ENCODE measurements around the gene ACP1.

Gene ACP1

DNA sequence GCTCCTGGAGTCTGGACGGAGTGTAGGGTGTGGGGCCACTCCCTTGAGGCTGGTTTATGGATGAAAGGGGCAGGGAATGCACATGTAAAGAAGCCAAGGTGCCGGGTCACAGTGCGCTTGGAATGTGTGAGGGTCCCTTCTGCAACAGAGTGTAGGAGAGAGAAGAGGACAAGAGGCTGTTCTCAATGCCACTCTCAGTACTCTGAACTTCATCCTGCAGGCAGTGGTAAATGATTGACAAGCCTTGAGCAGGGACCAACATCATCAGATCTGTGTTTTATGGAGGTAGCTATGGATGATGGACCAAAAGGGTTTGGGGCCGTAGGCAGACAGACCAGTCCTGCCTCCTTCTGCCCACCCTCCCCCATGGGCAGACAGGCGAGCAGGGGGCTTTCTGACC, 30.3 kb downstream of the ACP1 start:
- no peak overlapping the region for H3K4ac ChIP-seq (ENCODE audit: low read depth, low read length)
- no peak overlapping the region for H3K18ac ChIP-seq (ENCODE audit: low read length)
- no peak overlapping the region for H3K27ac ChIP-seq (ENCODE audit: low read depth, low read length)
- no peak overlapping the region for H3K56ac ChIP-seq (ENCODE audit: low read length)
- H3K79me1 ChIP-seq (ENCODE audit: low read length): no peaks in the 10 kb centered on the region
- no peak overlapping the region for H3K4me3 ChIP-seq (ENCODE audit: low read length)
- H3K79me2 ChIP-seq (ENCODE audit: control insufficient read depth, insufficient read depth, low read length): no peaks in the 10 kb centered on the region
- no peaks in the 10 kb centered on the region for H3K4me1 ChIP-seq (ENCODE audit: control insufficient read depth, low read depth, low read length)
- H2BK15ac ChIP-seq (replicated peaks; ENCODE audit: low read depth): no peak overlapping the region
- no peak overlapping the region for H4K8ac ChIP-seq (ENCODE audit: low read depth, low read length)
- H3K36me3 ChIP-seq (ENCODE audit: control insufficient read depth, insufficient read depth, low read length): no peaks in the 10 kb centered on the region
- H2BK120ac ChIP-seq (ENCODE audit: low read depth, low read length): no peak overlapping the region
- H4K5ac ChIP-seq (ENCODE audit: low read length): no peak overlapping the region
- no CpG with 5 or more reads among the region's 5 CpGs for WGBS (ENCODE audit: extremely low coverage, insufficient coverage, low lambda C conversion rate)
- no peak overlapping the region for H3K23ac ChIP-seq (ENCODE audit: low read length)
- no peak for DNase-seq
- H3K27me3 ChIP-seq (ENCODE audit: insufficient read depth, low read length, poor library complexity): no peaks in the 10 kb centered on the region
- no peak overlapping the region for H3K9ac ChIP-seq (ENCODE audit: low read length)
- H2AK5ac ChIP-seq (ENCODE audit: low read length): no peak overlapping the region
- H2BK5ac ChIP-seq (ENCODE audit: low read length): no peak overlapping the region
- H3K4me2 ChIP-seq (ENCODE audit: low read length): no peak overlapping the region

- H3K18ac ChIP-seq (ENCODE audit: low read length): no peak overlapping the region
- DNase-seq: no peak
- H4K5ac ChIP-seq (ENCODE audit: low read length): no peak overlapping the region
- no peak overlapping the region for H3K4ac ChIP-seq (ENCODE audit: low read depth, low read length)
- no peak overlapping the region for H2BK5ac ChIP-seq (ENCODE audit: low read length)
- WGBS (ENCODE audit: extremely low coverage, insufficient coverage, low lambda C conversion rate): no CpG with 5 or more reads among the region's 3 CpGs
- H3K4me3 ChIP-seq (ENCODE audit: low read length): no peak overlapping the region
- no peak overlapping the region for H3K4me2 ChIP-seq (ENCODE audit: low read length)
- H3K79me1 ChIP-seq (ENCODE audit: low read length): no peaks in the 10 kb centered on the region
- H2AK5ac ChIP-seq (ENCODE audit: low read length): no peak overlapping the region
- no peaks in the 10 kb centered on the region for H3K27me3 ChIP-seq (ENCODE audit: insufficient read depth, low read length, poor library complexity)
- H4K8ac ChIP-seq (ENCODE audit: low read depth, low read length): no peak overlapping the region
- H2BK120ac ChIP-seq (ENCODE audit: low read depth, low read length): no peak overlapping the region
- H3K27ac ChIP-seq (ENCODE audit: low read depth, low read length): no peak overlapping the region
- no peak overlapping the region for H2BK15ac ChIP-seq (replicated peaks; ENCODE audit: low read depth)
- no peaks in the 10 kb centered on the region for H3K79me2 ChIP-seq (ENCODE audit: control insufficient read depth, insufficient read depth, low read length)
- no peak overlapping the region for H3K9ac ChIP-seq (ENCODE audit: low read length)
- H3K4me1 ChIP-seq (ENCODE audit: control insufficient read depth, low read depth, low read length): no peaks in the 10 kb centered on the region
- H3K56ac ChIP-seq (ENCODE audit: low read length): no peak overlapping the region
- H3K23ac ChIP-seq (ENCODE audit: low read length): no peak overlapping the region
- H3K36me3 ChIP-seq (ENCODE audit: control insufficient read depth, insufficient read depth, low read length): no peaks in the 10 kb centered on the region
Observed at GRCh38 chr2:296354-296753, 31.6 kb downstream of the ACP1 start.

- no peak for DNase-seq
- Histone ChIP-seq H3K36me3 (ENCODE audit: control insufficient read depth, insufficient read depth, low read length) (no peaks in the 10 kb centered on the region), H3K79me1 (ENCODE audit: low read length) (no peaks in the 10 kb centered on the region), H3K18ac (ENCODE audit: low read length) (no peak overlapping the region), H2BK120ac (ENCODE audit: low read depth, low read length) (no peak overlapping the region), H3K56ac (ENCODE audit: low read length) (no peak overlapping the region), H3K4me1 (ENCODE audit: control insufficient read depth, low read depth, low read length) (peaks cover 2% of the 10 kb centered on the region), H3K23ac (ENCODE audit: low read length) (no peak overlapping the region), H4K5ac (ENCODE audit: low read length) (no peak overlapping the region), H3K9ac (ENCODE audit: low read length) (no peak overlapping the region), H3K27me3 (ENCODE audit: insufficient read depth, low read length, poor library complexity) (no peaks in the 10 kb centered on the region), H2BK15ac (replicated peaks; ENCODE audit: low read depth) (no peak overlapping the region), H2AK5ac (ENCODE audit: low read length) (no peak overlapping the region), H3K79me2 (ENCODE audit: control insufficient read depth, insufficient read depth, low read length) (no peaks in the 10 kb centered on the region), H2BK5ac (ENCODE audit: low read length) (no peak overlapping the region), H3K4ac (ENCODE audit: low read depth, low read length) (no peak overlapping the region), H3K27ac (ENCODE audit: low read depth, low read length) (no peak overlapping the region), H3K4me2 (ENCODE audit: low read length) (no peak overlapping the region), H4K8ac (ENCODE audit: low read depth, low read length) (no peak overlapping the region), H3K4me3 (ENCODE audit: low read length) (no peak overlapping the region)
- WGBS (ENCODE audit: extremely low coverage, insufficient coverage, low lambda C conversion rate): no CpG with 5 or more reads among the region's 9 CpGs
Observed at GRCh38 chr2:305366-305765, 40.6 kb downstream of the ACP1 start.

- H2BK5ac ChIP-seq (ENCODE audit: low read length): no peak overlapping the region
- H3K36me3 ChIP-seq (ENCODE audit: control insufficient read depth, insufficient read depth, low read length): no peaks in the 10 kb centered on the region
- H4K5ac ChIP-seq (ENCODE audit: low read length): no peak overlapping the region
- H3K4me1 ChIP-seq (ENCODE audit: control insufficient read depth, low read depth, low read length): peaks cover 2% of the 10 kb centered on the region
- WGBS (ENCODE audit: extremely low coverage, insufficient coverage, low lambda C conversion rate): no CpG with 5 or more reads among the region's 13 CpGs
- no peak overlapping the region for H3K4ac ChIP-seq (ENCODE audit: low read depth, low read length)
- no peaks in the 10 kb centered on the region for H3K27me3 ChIP-seq (ENCODE audit: insufficient read depth, low read length, poor library complexity)
- H2AK5ac ChIP-seq (ENCODE audit: low read length): no peak overlapping the region
- H3K4me3 ChIP-seq (ENCODE audit: low read length): no peak overlapping the region
- no peak overlapping the region for H3K27ac ChIP-seq (ENCODE audit: low read depth, low read length)
- no peak overlapping the region for H4K8ac ChIP-seq (ENCODE audit: low read depth, low read length)
- no peak overlapping the region for H3K18ac ChIP-seq (ENCODE audit: low read length)
- peak; percentile 89 for DNase-seq
- H3K4me2 ChIP-seq (ENCODE audit: low read length): no peak overlapping the region
- peak overlapping the region; percentile 28 for H3K56ac ChIP-seq (ENCODE audit: low read length)
- no peak overlapping the region for H3K9ac ChIP-seq (ENCODE audit: low read length)
- H3K79me2 ChIP-seq (ENCODE audit: control insufficient read depth, insufficient read depth, low read length): no peaks in the 10 kb centered on the region
- H2BK120ac ChIP-seq (ENCODE audit: low read depth, low read length): no peak overlapping the region
- no peak overlapping the region for H3K23ac ChIP-seq (ENCODE audit: low read length)
- no peak overlapping the region for H2BK15ac ChIP-seq (replicated peaks; ENCODE audit: low read depth)
- no peaks in the 10 kb centered on the region for H3K79me1 ChIP-seq (ENCODE audit: low read length)
Observed at GRCh38 chr2:309148-309953, 44.6 kb downstream of the ACP1 start.

DNA sequence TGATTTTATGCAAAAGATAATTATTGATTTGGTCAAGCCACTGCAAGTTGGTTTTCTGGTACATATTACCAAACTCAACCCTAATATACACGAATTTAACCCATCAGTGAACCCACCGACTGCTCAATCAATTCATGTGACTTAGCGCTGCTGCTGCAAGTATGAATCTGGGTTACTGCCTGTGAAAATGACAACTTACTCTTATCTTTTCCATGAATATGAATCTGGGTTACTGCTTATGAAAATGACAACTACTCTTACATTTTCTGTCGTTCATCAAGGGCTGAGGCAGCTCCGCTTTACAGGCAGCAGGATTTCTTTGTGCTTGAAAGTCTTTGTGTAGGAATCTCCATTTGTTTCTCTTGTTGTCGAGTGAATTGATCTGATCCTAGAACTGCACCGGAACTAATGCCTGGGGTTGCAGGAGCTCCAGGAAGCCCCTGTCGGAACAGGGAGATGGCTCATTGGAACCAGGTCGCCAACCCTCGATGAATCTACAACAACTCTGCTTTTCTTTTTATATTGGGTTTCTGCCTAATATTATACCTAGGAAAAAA, 45.3 kb downstream of the ACP1 start:
- Histone ChIP-seq H3K27me3 (ENCODE audit: insufficient read depth, low read length, poor library complexity) (no peaks in the 10 kb centered on the region), H3K79me2 (ENCODE audit: control insufficient read depth, insufficient read depth, low read length) (no peaks in the 10 kb centered on the region), H2BK120ac (ENCODE audit: low read depth, low read length) (no peak overlapping the region), H4K5ac (ENCODE audit: low read length) (no peak overlapping the region), H3K36me3 (ENCODE audit: control insufficient read depth, insufficient read depth, low read length) (no peaks in the 10 kb centered on the region), H3K56ac (ENCODE audit: low read length) (no peak overlapping the region), H3K23ac (ENCODE audit: low read length) (no peak overlapping the region), H3K4me3 (ENCODE audit: low read length) (no peak overlapping the region), H3K4me1 (ENCODE audit: control insufficient read depth, low read depth, low read length) (peaks cover 2% of the 10 kb centered on the region), H3K9ac (ENCODE audit: low read length) (no peak overlapping the region), H3K4ac (ENCODE audit: low read depth, low read length) (no peak overlapping the region), H4K8ac (ENCODE audit: low read depth, low read length) (no peak overlapping the region), H2BK15ac (replicated peaks; ENCODE audit: low read depth) (no peak overlapping the region), H2BK5ac (ENCODE audit: low read length) (no peak overlapping the region), H3K18ac (ENCODE audit: low read length) (no peak overlapping the region), H3K4me2 (ENCODE audit: low read length) (no peak overlapping the region), H3K79me1 (ENCODE audit: low read length) (no peaks in the 10 kb centered on the region), H3K27ac (ENCODE audit: low read depth, low read length) (no peak overlapping the region), H2AK5ac (ENCODE audit: low read length) (no peak overlapping the region)
- DNase-seq: no peak
- WGBS (ENCODE audit: extremely low coverage, insufficient coverage, low lambda C conversion rate): no CpG with 5 or more reads among the region's 10 CpGs
